Amniotic epithelial cell (primary cell): ENCODE results near the gene LCE4A.

Source experiments
- DNase-seq: peaks from one replicate; pipeline ENCODE4 v3.0.0-alpha.2; 2010; ENCODE audit warnings: low read depth

The LCE4A gene

DNA sequence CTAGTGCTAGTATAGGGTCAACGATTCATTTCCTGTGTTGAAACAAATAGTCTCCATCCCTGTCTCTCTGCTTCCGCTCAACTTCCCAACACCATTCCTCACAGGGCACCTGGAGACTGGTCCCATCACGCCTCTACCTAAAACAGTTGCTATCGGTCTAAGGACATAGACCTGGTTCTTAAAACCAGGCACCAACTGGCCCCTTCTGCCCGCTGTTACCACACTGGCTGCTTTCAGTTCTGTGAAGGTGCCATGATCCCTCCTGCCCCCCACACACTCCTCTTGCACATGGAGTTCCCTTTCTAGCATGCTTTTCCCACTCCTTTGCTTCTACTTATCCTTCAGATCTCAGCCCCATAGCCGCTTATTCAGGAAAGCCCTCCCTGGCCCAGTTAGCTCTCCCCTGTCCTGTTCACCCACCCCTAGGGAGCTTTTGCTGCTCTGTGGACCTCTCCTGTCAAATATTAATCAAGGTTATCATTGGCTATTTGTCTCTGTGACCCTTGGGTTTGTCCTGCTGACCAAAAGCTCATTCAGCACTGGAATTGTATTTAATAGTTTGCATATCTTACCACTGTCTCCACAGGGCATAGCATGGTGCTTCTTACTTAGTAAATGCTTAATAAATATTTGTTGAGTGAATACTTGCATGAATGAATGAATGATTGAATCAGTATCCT lies 37.9 kb downstream of the LCE4A start:
- DNase-seq: no peak

DNA sequence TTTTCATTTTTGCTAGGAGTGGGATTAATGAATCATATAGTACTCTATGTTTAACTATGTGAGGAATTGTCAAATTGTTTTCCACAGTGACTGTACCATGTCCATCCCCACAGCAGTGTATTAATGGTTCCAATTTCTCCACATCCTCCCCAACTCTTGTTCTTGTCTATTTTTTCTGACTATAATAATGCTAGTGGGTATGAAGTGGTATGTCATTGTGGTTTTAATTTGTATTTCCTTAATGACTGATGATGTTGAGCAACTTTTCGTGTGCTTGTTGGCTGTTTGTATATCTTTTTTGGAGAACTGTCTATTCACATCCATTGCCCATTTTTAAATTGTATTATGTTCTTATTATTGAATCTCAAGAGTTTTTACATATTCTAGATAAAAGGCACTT lies 39.9 kb downstream of the LCE4A start:
- no peak for DNase-seq

DNA sequence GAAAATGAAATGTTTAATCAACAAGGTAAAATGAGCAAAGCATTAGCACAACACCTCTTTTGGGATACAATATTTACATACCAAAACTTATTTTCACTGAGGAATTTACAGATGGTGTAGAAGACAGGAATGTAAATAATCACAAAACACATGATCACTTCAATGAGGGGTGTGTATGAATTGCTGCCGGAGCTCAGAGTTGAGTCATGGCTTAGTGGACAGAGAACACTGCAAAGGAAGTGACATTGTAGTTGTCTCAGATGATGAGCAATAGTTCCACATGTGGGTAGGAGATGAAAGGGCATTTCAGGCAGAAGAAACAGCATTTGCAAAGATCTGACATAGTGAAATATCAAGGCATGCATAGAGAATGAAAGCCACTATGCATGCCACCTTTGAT lies 44.3 kb downstream of the LCE4A start:
- DNase-seq: peak; percentile 6

DNA sequence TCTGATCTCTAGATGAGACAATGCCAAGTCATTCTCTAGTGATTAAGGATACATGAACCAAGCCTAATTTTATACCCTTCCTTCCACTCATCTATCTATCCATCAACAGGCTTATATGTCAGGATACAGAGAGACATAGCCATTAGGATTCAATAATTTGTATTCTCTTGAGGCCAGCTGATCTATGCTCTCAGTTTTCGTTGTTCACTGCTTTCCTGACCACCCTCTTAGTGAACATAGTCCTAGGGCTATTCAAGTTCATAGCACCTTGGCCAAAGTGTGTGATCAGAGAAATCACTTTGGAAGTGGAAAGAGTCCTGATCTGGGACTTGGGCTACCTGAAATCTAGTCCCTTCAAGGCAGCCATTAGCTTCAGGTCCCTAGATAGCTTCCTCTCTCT lies 45.6 kb downstream of the LCE4A start:
- no peak for DNase-seq

DNA sequence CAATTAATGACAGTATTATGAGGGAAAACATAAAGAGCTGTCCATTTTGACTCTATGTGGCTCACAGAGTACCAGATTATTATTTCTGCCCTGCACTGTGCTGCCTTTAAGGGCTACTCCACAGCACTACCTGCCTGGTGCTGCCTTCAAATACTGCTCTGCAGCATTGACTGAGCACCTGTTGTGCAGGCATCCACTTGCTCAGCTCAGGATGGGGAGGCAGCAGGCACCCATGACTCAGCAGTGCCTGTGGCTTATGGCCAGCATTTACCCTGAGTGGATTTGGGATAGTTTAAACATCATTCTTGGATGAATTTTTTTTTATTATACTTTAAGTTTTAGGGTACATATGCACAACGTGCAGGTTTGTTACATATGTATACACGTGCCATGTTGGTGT lies 48.9 kb downstream of the LCE4A start:
- no peak for DNase-seq

DNA sequence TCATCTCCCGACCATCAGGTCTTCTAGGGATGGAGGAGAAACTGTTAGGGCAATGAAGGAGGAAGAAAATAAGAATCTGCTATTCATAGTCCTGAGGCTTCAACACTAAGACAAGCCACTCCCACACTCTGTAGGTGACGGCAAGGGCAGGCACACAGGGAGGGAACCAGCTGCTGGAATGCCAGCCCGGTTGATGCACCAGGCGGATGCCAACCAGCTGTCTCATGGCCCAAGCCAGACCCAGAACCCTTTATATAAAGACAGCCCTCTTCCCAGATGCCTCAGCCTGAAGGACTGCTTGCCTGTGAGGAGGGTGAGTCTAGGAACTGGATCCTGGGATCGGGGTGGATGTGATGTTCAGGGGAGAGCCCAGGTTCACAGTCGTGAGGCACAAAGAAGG lies 49.8 kb downstream of the LCE4A start, which contains the start of gene KPRP:
Gene KPRP (plus strand): TSS at position 279 of the 400 bp plus-strand sequence. CDS start 1,564 bp downstream, outside the sequence.
- DNase-seq: no peak

DNA sequence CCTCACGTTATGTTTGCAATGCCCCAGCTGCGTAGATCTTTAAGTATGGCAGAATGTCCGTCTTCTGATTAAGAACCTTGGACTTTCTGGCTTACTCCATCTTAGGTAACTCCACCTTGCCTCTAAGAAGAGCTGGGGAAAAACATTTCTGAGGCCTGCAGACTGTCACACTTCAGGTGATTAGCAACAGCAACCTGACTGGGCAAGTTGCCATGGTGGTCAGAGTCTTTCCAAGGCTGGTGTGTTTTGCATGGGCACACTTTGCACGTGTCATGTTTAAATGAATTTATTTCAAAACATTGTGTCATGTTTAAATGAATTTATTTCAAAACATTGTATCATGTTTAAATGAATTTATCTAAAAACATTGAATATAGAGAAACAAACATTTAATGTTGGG lies 50.7 kb downstream of the LCE4A start:
- DNase-seq: no peak
